SH-SY5Y (cell line): ENCODE data around the gene EPS15.

Experiments
- GATA2 ChIP-seq: IDR thresholded peaks from 2 replicates; pipeline ENCODE4 v1.6.1; 2011; ENCODE audit warnings: mild to moderate bottlenecking, low read depth, low read length
- GATA3 ChIP-seq: IDR thresholded peaks from 2 replicates; pipeline ENCODE4 v1.6.1; 2011; ENCODE audit warnings: low read depth, mild to moderate bottlenecking, low read length, moderate library complexity

EPS15 gene

DNA sequence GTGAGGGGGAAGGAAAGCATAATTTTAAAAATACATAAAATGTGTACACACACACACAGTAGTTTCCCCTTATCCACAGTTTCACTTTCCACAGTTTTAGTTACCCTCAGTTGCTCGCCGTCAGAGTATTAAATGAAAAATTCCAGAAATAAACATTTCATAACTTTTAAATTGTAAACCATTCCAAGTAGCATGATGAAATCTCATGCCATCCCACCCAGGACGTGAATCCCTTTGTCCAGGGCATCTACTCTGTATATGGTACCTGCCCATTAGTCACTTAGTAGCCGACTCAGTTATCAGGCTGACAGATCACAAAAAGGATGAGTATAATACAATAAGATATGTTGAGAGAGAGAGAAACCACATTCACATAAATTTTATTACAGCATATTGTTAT, 36.2 kb downstream of the EPS15 start:
- TF ChIP-seq GATA2 (no peak), GATA3 (no peak)

DNA sequence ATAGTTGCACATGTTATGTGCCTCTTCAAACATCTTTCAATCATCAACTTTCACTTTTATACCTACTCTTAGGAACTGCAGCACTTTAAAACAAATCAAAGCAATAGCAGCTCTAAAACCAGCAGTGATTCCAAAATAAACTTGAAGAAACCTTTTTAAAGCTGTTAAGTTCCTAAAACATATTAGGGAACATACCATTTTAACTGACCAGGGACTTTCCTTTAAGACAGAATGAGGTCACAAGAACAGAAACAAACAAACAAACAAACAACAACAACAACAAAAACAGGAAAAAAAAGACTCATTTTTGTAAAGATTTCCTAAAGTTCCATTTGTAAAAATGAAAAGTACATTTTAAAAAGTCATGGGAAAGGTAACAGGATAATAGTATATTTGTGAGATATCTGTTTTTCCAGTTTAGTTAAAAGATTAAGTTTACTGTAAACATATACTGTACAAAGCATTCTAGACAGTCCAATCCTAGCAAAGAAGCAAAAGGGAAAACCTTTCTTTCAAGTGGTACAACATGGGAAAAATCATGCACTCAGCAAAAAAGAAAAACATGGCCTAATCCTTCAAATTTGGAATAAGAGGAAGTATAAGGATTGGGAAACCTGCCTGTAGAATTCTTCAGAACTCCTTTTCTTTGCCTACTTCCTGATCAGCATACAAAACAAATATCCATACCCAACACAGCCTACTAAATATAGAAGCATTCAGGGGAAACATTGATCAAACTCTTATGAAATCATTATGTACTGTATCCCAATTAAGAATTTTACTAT, 45.5 kb downstream of the EPS15 start:
- no peak for TF ChIP-seq GATA2
- no peak for TF ChIP-seq GATA3

- TF ChIP-seq GATA3 (no peak), GATA2 (no peak)
Observed at GRCh38 chr1:51472359-51472758, 46.7 kb downstream of the EPS15 start.

- TF ChIP-seq GATA2 (no peak), GATA3 (no peak)
Observed at GRCh38 chr1:51469518-51469917, 49.5 kb downstream of the EPS15 start.

- TF ChIP-seq GATA2 (no peak), GATA3 (no peak)
Observed at GRCh38 chr1:51464828-51465227, 54.2 kb downstream of the EPS15 start.

DNA sequence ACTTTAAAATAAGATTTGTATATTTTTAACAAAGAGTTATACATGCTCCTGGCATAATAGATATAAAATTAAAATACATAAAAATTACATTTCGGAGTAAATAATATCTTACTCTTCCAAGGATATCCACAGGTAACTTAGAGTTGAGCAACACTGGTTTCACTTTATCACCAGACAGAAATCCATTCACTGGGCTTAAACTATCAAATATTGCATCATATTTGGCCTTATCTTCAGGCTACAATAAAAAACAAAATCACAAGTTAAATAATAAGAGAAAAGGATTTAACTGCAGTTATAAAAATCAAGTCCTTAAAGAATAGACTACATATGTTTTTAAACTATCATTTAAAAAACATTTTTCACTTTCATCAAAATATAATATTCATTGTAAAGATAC, 55.5 kb downstream of the EPS15 start:
- no peak for TF ChIP-seq GATA2
- TF ChIP-seq GATA3: no peak

GRCh38 chr1:51454554-51454953, 64.5 kb downstream of the EPS15 start:
- TF ChIP-seq GATA3 (no peak), GATA2 (no peak)

DNA sequence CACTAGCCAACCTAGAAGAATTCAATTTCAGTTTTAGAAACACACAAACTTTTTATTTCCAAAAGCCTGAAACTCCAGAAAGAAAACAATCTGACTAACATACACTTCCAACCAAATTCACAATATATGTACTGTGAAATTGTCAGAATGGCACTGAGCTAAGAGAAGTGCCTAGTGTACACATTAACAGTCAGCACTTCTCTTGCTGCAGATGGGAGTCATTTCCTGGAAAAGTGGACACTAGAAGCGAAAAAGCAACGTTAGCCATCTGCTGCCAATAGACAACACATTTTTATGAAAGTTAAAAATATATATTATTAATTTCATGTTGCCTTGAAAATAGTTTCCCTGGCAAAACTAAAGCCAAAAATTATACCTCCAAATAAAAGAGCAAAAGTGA, 66.1 kb downstream of the EPS15 start:
- TF ChIP-seq GATA3 (no peak), GATA2 (no peak)

GRCh38 chr1:51445351-51446090, 73.5 kb downstream of the EPS15 start:
- no peak for TF ChIP-seq GATA2

- TF ChIP-seq GATA2 (no peak), GATA3 (no peak)
Observed at GRCh38 chr1:51444534-51445192, 74.4 kb downstream of the EPS15 start.

GRCh38 chr1:51444096-51444495, 75.0 kb downstream of the EPS15 start:
- TF ChIP-seq GATA2: no peak
- TF ChIP-seq GATA3: no peak

DNA sequence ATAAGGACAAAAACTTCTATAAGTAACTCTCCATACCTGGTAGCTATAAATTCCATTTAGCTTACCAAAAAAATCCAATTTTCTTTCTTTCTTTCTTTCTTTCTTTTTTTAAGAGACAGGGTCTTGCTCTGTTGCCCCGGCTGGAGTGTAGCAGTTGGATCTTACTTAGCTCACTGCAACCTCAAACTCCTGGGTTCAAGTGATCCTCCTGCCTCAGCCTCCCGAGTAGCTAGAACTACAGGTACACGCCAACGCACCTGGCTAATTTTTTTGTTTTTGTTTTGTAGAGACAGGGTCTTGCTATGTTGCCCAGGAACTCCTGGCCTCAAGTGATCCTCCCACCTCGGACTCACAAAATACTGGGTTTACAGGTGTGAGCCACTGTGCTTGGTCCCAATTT, 75.5 kb downstream of the EPS15 start:
- no peak for TF ChIP-seq GATA3
- TF ChIP-seq GATA2: no peak

- TF ChIP-seq GATA3 (no peak), GATA2 (no peak)
Observed at GRCh38 chr1:51442616-51443015, 76.5 kb downstream of the EPS15 start.

GRCh38 chr1:51442198-51442597, 76.9 kb downstream of the EPS15 start:
- TF ChIP-seq GATA2 (no peak), GATA3 (no peak)

DNA sequence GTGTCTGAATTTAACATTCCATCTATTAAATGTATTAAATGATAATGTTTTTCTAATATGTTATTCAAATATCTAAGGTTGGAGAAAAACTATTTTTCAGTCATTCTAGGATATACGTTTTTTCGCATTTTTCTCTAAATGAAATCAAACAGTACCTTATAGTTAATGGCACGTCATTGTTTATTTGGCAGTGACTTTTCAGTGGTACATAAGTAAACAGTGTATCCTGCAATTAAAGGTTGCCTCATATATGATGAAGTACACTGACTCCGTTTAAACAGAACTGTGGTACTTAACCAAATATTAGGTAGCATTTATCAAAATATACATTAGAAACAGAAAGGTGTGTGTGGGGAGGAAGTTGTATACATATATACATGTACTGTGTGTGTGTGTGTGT, 79.2 kb downstream of the EPS15 start:
- no peak for TF ChIP-seq GATA2
- TF ChIP-seq GATA3: no peak

DNA sequence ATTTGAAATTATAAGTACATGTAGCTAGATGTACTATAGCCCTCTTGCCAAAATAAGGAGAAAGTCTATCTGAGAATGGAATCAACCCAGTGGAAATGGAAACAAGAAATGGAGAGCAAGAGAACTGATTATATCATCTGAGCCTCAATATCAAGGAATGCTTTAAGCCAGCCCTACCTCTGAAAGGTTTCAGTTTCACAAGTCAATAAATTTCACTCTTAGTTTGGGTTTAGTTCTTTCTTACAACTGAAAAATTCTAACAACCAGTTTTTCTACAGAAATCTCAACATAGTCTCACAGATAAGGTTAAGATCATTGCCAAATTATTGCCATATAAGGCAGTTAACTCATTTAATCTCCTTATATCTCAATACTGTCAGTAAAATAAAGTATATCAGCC, 80.0 kb downstream of the EPS15 start:
- TF ChIP-seq GATA2: no peak
- no peak for TF ChIP-seq GATA3
